ENCODE measurements around the gene TBCD.

TBCD gene

DNA sequence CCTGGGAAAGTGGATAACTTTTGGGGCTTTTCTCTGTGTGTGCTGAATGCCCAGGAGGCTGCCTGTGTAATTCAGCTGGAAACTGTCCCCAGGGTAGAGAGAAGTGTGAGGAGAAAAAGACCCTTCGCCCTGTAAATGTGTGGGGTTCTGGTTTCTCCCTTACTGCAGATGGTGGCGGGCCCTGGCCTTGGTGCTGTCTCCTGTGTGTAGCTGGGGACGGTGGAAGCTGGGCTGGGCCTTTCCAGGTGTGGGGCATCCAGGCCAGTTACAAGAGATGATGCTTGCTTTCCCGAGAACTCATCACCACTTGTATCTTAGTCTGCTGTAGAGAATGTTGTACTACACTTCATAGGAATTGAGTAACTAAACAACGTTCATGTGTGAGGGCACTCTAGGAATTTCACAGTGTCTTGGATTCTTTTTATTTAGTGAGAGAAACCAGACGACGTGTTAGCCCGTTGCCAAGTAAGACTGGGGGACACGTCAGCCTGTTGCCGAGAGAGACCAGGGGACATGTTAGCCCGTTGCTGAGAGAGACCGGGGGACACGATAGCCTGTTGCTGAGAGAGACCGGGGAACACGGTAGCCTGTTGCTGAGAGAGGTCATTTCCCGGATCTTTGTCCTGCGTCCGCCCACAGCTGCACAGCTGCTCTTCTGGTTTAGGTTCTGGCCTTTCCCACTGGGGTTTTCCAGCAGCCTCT lies 43.1 kb downstream of the TBCD start:
- Histone ChIP-seq H3F3A (ENCODE audit: insufficient read depth) (no peaks in the 10 kb centered on the region), H3K4me2 (ENCODE audit: low read depth, low read length, poor library complexity, severe bottlenecking) (no peak overlapping the region), H3K27me3 (ENCODE audit: low read length) (no peaks in the 10 kb centered on the region), H4K20me1 (ENCODE audit: low read depth, low read length) (no peaks in the 10 kb centered on the region), H3K36me3 (ENCODE audit: low read length) (no peaks in the 10 kb centered on the region), H3K9ac (ENCODE audit: low read length) (no peak overlapping the region), H3K27ac (ENCODE audit: low read depth, low read length) (no peak overlapping the region), H3K4me3 (ENCODE audit: insufficient read depth, low read length, poor library complexity, severe bottlenecking) (no peak overlapping the region), H3K9me2 (replicated peaks; ENCODE audit: insufficient read depth, low read length) (no peaks in the 10 kb centered on the region), H3K9me3 (ENCODE audit: insufficient read depth, low read length) (no peaks in the 10 kb centered on the region), H3K79me2 (ENCODE audit: insufficient read depth, low read length) (peaks cover 11% of the 10 kb centered on the region; the same call in 1 of the 2 replicates), H2AFZ (ENCODE audit: low read depth, low read length, severe bottlenecking) (no peak overlapping the region)
- TF ChIP-seq, protein P1, sequence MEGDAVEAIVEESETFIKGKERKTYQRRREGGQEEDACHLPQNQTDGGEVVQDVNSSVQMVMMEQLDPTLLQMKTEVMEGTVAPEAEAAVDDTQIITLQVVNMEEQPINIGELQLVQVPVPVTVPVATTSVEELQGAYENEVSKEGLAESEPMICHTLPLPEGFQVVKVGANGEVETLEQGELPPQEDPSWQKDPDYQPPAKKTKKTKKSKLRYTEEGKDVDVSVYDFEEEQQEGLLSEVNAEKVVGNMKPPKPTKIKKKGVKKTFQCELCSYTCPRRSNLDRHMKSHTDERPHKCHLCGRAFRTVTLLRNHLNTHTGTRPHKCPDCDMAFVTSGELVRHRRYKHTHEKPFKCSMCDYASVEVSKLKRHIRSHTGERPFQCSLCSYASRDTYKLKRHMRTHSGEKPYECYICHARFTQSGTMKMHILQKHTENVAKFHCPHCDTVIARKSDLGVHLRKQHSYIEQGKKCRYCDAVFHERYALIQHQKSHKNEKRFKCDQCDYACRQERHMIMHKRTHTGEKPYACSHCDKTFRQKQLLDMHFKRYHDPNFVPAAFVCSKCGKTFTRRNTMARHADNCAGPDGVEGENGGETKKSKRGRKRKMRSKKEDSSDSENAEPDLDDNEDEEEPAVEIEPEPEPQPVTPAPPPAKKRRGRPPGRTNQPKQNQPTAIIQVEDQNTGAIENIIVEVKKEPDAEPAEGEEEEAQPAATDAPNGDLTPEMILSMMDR (IDR thresholded peaks at IDR 0.05; ENCODE audit: insufficient read depth, low read length, poor library complexity, severe bottlenecking): no peak
- TF ChIP-seq EZH2phosphoT487 (conservative IDR thresholded peaks at IDR 0.05; ENCODE audit: low read length): no peak

DNA sequence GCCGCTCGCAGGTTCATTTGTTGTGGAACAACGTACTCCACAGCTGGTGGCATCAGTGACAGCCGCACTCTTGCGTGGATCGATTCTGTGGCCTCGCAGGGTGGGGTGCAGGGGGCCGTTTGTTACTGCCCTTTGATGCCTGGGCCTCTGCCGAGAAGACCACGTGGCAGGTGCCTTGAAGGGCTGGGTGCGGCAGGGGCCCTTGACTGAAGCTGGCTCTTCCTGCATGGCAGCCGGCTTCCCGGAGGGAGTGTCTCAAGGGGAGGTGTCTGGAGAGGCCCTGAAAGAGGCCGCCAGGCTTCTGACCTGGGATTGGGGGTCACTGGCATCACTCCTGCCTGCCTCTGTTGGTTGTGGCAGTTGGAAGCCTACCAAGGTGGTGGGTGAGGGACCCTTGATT lies 43.8 kb downstream of the TBCD start:
- H3K4me2 ChIP-seq (ENCODE audit: low read depth, low read length, poor library complexity, severe bottlenecking): no peak overlapping the region
- H3K27me3 ChIP-seq (ENCODE audit: low read length): no peaks in the 10 kb centered on the region
- no peaks in the 10 kb centered on the region for H3K36me3 ChIP-seq (ENCODE audit: low read length)
- no peak overlapping the region for H3K9ac ChIP-seq (ENCODE audit: low read length)
- H2AFZ ChIP-seq (ENCODE audit: low read depth, low read length, severe bottlenecking): no peak overlapping the region
- no peak overlapping the region for H3K27ac ChIP-seq (ENCODE audit: low read depth, low read length)
- no peaks in the 10 kb centered on the region for H4K20me1 ChIP-seq (ENCODE audit: low read depth, low read length)
- H3K4me3 ChIP-seq (ENCODE audit: insufficient read depth, low read length, poor library complexity, severe bottlenecking): no peak overlapping the region
- H3K79me2 ChIP-seq (ENCODE audit: insufficient read depth, low read length): peaks cover 11% of the 10 kb centered on the region; the same call in 1 of the 2 replicates
- H3K9me2 ChIP-seq (replicated peaks; ENCODE audit: insufficient read depth, low read length): no peaks in the 10 kb centered on the region
- TF ChIP-seq, protein P1 (IDR thresholded peaks at IDR 0.05; ENCODE audit: insufficient read depth, low read length, poor library complexity, severe bottlenecking): no peak
- TF ChIP-seq EZH2phosphoT487 (conservative IDR thresholded peaks at IDR 0.05; ENCODE audit: low read length): no peak
- no peaks in the 10 kb centered on the region for H3K9me3 ChIP-seq (ENCODE audit: insufficient read depth, low read length)
- H3F3A ChIP-seq (ENCODE audit: insufficient read depth): no peaks in the 10 kb centered on the region

DNA sequence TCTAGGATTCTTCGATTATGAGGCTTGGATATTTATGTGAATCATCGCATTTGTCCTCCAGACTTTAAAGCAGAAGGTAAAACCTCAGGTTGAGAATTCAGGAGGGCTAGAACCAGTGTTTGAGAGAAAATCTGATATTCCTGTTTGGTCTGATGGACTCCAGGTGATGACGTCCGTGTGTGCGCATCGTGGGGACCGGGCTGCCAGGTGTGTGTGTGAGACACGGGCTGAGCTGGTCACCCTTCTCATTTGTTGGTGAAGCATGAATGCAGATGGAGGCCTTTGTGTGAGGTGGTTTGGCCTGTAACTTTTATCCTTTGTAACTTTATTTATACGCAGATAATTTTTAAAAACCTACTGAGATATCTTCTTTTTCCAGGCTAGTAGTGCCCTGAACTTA lies 45.2 kb downstream of the TBCD start:
- no peaks in the 10 kb centered on the region for H3K9me3 ChIP-seq (ENCODE audit: insufficient read depth, low read length)
- H3K36me3 ChIP-seq (ENCODE audit: low read length): no peaks in the 10 kb centered on the region
- H3K4me3 ChIP-seq (ENCODE audit: insufficient read depth, low read length, poor library complexity, severe bottlenecking): no peak overlapping the region
- H2AFZ ChIP-seq (ENCODE audit: low read depth, low read length, severe bottlenecking): no peak overlapping the region
- H4K20me1 ChIP-seq (ENCODE audit: low read depth, low read length): no peaks in the 10 kb centered on the region
- no peaks in the 10 kb centered on the region for H3K27me3 ChIP-seq (ENCODE audit: low read length)
- H3K9ac ChIP-seq (ENCODE audit: low read length): no peak overlapping the region
- TF ChIP-seq EZH2phosphoT487 (conservative IDR thresholded peaks at IDR 0.05; ENCODE audit: low read length): no peak
- TF ChIP-seq, protein P1 (IDR thresholded peaks at IDR 0.05; ENCODE audit: insufficient read depth, low read length, poor library complexity, severe bottlenecking): no peak
- no peaks in the 10 kb centered on the region for H3F3A ChIP-seq (ENCODE audit: insufficient read depth)
- no peak overlapping the region for H3K27ac ChIP-seq (ENCODE audit: low read depth, low read length)
- no peaks in the 10 kb centered on the region for H3K9me2 ChIP-seq (replicated peaks; ENCODE audit: insufficient read depth, low read length)
- H3K4me2 ChIP-seq (ENCODE audit: low read depth, low read length, poor library complexity, severe bottlenecking): no peak overlapping the region
- H3K79me2 ChIP-seq (ENCODE audit: insufficient read depth, low read length): peaks cover 11% of the 10 kb centered on the region; the same call in 1 of the 2 replicates
